ENCODE data around the gene JUN.

JUN gene

DNA sequence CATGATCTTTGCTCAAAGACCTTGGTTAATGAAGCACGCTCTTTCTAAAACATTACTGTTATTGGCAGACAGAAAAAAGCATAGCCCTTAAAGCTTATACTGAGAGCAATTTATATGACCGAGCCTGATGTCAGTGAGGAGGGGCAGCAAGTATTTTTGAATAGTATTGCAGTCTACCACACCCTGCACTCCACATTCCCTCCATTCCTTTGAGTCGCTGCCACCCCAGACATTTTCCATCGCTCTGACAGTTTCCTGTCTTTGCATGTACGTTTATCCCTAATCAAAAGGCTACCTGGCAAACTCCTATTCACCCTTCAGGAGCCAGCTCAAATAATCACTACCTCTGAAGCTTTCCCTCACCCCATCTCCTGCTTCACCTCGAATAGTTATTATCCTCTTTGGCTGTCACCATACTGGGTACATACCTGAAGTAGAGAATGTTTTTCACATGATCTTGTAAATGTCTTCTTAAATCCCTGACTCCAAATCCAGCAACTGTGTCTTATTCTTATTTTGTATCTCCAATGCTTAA is 5.5 kb upstream of the JUN start:
- Histone ChIP-seq H3K27ac (no peak overlapping the region), H3K4me3 (no peak overlapping the region)
- TF ChIP-seq, protein P1, sequence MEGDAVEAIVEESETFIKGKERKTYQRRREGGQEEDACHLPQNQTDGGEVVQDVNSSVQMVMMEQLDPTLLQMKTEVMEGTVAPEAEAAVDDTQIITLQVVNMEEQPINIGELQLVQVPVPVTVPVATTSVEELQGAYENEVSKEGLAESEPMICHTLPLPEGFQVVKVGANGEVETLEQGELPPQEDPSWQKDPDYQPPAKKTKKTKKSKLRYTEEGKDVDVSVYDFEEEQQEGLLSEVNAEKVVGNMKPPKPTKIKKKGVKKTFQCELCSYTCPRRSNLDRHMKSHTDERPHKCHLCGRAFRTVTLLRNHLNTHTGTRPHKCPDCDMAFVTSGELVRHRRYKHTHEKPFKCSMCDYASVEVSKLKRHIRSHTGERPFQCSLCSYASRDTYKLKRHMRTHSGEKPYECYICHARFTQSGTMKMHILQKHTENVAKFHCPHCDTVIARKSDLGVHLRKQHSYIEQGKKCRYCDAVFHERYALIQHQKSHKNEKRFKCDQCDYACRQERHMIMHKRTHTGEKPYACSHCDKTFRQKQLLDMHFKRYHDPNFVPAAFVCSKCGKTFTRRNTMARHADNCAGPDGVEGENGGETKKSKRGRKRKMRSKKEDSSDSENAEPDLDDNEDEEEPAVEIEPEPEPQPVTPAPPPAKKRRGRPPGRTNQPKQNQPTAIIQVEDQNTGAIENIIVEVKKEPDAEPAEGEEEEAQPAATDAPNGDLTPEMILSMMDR (IDR thresholded peaks at IDR 0.05), result no peak
- no peak for DNase-seq (ENCODE audit: low spot score)

- TF ChIP-seq, protein P1 (IDR thresholded peaks at IDR 0.05), result no peak
- no peak overlapping the region for H3K27ac ChIP-seq
- DNase-seq (ENCODE audit: low spot score), result no peak
- no peak overlapping the region for H3K4me3 ChIP-seq
These were observed 4.4 kb upstream of the JUN start for GRCh38 chr1:58788259-58788658.

GRCh38 chr1:58786927-58787245 is 3.0 kb upstream of the JUN start:
- Histone ChIP-seq H3K4me3 (no peak overlapping the region), H3K27ac (peak overlapping the region in 1 of 2 donors; percentile 98)
- TF ChIP-seq, protein P1 (IDR thresholded peaks at IDR 0.05), result no peak
- DNase-seq (ENCODE audit: low spot score), result no peak

DNA sequence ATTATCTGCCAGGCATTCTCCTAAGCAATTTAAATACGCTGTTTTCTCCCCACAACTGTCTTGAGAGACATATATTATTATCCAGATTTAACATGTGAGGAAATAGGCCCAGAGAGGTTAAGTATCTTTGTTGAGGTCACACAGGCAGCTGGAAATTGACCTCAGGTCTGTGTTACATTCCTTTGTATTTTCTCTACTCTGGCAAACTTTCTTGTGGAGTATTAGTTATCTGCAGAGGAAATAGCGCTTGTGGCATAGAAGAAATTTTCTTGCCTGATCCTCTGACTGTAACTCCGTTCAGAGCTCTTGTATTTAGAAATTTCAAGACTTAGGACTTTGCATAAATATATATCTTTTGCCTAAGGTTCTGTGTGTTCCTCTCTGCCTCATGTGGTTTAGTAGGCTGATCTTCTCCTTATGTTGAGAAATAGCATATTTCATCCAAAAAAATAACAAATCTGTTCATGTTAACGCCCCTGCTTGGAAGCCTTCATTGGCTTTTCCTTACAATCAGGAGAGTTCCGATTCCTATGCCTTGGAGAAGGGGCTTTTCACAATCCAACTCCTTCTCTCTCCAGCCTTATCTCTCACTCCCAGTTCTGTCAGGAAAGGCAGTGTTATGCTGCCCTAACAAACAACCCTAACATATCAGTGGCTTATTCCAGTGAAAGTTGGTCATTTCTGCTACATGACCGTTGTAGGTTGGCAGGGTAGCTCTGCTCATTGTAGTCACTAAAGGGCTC is 2.5 kb upstream of the JUN start:
- TF ChIP-seq, protein P1 (IDR thresholded peaks at IDR 0.05), result no peak
- DNase-seq (ENCODE audit: low spot score), result no peak
- peak overlapping the region; percentile 97 to 98 for H3K27ac ChIP-seq
- H3K4me3 ChIP-seq, result peak overlapping the region; percentile 88

DNA sequence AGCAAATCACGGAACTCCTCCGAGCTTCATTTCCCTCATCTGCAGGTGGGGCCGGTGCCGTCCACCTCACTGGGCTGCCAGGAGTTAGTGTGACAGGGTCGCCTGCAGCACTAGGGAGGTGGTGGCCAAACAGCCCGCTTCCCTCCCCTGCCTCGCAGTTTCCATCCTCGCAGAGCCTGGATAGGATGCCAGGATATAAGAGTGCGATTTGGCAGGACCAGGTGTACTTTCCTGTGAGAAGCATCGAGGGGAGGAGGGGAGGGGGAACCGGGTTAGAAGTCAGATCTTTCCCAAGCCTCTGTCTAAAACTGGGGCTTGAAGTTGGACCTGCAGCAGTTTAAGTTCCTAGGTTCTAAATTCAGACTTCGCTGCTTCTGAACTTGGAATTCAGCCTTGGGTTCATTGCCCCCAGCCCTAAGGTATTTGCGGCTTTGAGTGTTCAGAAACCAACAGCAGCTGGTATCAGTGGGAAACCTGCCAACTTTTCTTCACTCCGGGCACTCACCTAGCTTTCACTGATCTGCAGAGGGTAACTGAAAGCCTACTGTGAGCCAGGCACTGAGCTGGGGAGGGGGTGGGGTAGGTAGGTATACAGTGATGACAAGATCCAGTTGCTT is 1.7 kb upstream of the JUN start:
- no peak for DNase-seq (ENCODE audit: low spot score)
- TF ChIP-seq, protein P1 (IDR thresholded peaks at IDR 0.05), result no peak

GRCh38 chr1:58784758-58785441 is 1.1 kb upstream of the JUN start:
- Histone ChIP-seq H3K4me3 (peak overlapping the region; percentile 88), H3K27ac (peak overlapping the region; percentile 97 to 98)
- TF ChIP-seq, protein P1 (IDR thresholded peaks at IDR 0.05), result peak; percentile 51
- DNase-seq (ENCODE audit: low spot score), result peak; percentile 97

More for the DNA sequence above, 1.7 kb upstream of the JUN start:
- H3K27ac ChIP-seq, result peak overlapping the region; percentile 97 to 98
- peak overlapping the region; percentile 88 for H3K4me3 ChIP-seq

All from coronary artery (tissue), 2 donors.